HG03280 (cell line): ENCODE results near the gene NDUFC1.

ENCODE experiments used
- ATAC-seq: cut with Tn5 transposase; IDR thresholded peaks from one replicate; pipeline ENCODE4 v1.9.1; 2021; ENCODE audit warnings: mild to moderate bottlenecking, moderate library complexity; ENCODE audit not compliant: unreplicated experiment

NDUFC1 gene

GRCh38 chr4:139253046-139253445 is 49.2 kb downstream of the NDUFC1 start:
- ATAC-seq: no peak

GRCh38 chr4:139247700-139248238 is 54.5 kb downstream of the NDUFC1 start:
- no peak for ATAC-seq

DNA sequence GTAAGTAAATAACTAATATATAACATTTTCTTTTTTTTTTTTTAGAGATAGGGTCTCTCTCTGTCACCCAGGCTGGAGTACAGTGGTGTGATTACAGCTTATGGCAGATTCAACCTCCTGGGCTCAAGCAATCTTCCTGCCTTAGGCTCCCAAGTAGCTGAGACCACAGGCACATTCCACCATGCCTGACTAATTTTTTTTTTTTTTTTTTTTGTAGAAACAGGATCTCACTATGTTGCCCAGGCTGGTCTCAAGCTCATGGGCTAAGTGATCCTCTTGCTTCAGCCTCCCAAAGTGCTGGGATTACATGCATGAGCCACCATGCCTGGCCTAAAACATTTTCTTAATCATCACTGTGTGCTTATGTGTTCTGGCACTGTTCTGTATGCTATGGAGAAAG is 55.0 kb downstream of the NDUFC1 start:
- no peak for ATAC-seq

GRCh38 chr4:139246166-139246565 is 56.1 kb downstream of the NDUFC1 start:
- ATAC-seq: no peak

DNA sequence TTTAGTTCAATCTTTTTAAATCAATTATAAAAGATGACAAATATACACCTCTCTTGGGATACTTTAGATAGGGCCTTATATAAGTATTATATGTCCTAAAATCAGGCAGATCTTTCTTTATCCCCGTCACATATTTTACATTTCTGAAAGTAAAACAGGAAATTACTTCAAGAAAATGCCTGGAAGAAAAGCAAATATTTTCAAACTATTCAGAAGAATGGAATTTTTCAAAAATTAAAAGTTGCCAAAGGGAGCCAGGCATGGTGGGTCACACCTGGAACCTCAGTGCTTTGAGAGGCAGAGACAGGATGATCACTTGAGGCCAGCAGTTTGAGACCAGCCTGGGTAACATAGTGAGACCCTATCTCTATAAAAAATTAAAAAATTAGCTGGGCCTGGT is 56.7 kb downstream of the NDUFC1 start:
- ATAC-seq: no peak

- no peak for ATAC-seq
Observed at GRCh38 chr4:139243448-139244365, 58.6 kb downstream of the NDUFC1 start.

- ATAC-seq: no peak
Observed at GRCh38 chr4:139242511-139243051, 59.7 kb downstream of the NDUFC1 start.

DNA sequence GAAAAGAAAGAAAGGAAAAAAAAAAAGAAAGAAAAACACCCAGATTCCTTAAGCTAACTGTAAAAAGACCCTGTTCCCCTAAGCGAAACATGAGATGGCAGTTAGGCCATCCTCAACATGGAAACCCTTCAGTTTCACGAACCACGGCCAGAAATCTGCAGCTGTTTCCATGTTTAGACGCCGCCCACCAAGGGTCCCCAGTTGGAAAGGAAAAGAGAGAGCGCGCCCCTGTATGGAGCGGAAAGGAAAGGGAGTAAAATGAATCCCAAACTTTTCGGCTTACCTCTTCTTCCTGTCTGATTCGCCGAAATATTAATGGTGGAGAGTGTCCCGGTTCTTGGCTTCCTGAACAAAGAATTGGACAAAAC is 60.5 kb downstream of the NDUFC1 start:
- ATAC-seq: no peak

DNA sequence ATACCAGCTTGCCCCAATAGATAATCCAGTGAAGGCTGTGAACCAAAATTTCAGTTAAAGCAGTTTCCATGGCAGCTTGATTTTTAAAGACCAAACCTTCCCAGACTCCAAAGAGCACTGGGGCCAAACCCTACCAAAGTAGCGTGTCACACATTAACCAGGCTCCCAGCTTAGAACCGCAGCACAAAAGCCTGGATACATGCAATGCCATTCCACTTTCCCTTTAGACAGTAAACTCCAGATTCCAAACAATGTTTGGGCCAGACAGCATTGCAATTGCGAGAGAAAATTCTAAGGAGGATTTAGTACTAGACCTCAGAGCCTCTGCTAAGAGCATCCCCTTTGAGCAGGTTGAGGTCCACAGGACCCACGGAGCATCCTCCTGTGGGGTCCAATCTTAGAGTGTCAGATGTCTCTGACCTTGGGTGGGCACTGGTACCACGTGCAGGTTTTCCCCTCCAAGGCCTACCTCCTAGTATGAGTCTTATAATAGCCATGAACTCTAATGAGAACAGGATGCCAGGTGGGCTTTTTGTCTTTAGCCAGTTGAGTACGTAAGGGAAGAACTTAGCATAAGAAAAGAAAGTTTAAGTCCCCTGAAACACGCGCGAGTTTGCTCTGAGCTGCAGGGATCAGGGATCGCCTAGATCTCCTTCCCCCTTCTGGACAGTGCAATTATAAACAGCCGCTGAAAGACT is 61.0 kb downstream of the NDUFC1 start:
- no peak for ATAC-seq
